Endothelial cell of umbilical vein (primary cell): ENCODE measurements around the gene OASL.

ENCODE experiments used
- JUN ChIP-seq: IDR thresholded peaks from 2 replicates; pipeline ENCODE4 v1.6.1; 2011; ENCODE audit warnings: borderline replicate concordance, low read depth; ENCODE audit not compliant: insufficient read length, insufficient read depth
- POLR2AphosphoS5 ChIP-seq: IDR thresholded peaks from 2 replicates; pipeline ENCODE4 v1.6.1; 2012; ENCODE audit warnings: low read depth, mild to moderate bottlenecking, control low read depth, low read length, moderate library complexity; ENCODE audit not compliant: insufficient read depth
- TF ChIP-seq, protein P1 (sequence below), 2 donors: IDR thresholded peaks; 1 replicate in 1 of 2; 2 replicates in 1 of 2; pipeline ENCODE4 v1.5.1; 2011; ENCODE audit warnings: low read length in 2 of 2, mild to moderate bottlenecking in 2 of 2, moderate library complexity in 2 of 2, control low read depth in 1 of 2, inconsistent platforms in 1 of 2, low read depth in 1 of 2; ENCODE audit not compliant: insufficient read depth in 1 of 2; ENCODE audit errors: extremely low read depth in 1 of 2
- TF ChIP-seq, protein P2 (sequence below): IDR thresholded peaks from 2 replicates; pipeline ENCODE4 v1.6.1; 2011; ENCODE audit not compliant: insufficient read depth, insufficient read length

- TF ChIP-seq, protein P1, sequence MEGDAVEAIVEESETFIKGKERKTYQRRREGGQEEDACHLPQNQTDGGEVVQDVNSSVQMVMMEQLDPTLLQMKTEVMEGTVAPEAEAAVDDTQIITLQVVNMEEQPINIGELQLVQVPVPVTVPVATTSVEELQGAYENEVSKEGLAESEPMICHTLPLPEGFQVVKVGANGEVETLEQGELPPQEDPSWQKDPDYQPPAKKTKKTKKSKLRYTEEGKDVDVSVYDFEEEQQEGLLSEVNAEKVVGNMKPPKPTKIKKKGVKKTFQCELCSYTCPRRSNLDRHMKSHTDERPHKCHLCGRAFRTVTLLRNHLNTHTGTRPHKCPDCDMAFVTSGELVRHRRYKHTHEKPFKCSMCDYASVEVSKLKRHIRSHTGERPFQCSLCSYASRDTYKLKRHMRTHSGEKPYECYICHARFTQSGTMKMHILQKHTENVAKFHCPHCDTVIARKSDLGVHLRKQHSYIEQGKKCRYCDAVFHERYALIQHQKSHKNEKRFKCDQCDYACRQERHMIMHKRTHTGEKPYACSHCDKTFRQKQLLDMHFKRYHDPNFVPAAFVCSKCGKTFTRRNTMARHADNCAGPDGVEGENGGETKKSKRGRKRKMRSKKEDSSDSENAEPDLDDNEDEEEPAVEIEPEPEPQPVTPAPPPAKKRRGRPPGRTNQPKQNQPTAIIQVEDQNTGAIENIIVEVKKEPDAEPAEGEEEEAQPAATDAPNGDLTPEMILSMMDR (IDR thresholded peaks at IDR 0.05; ENCODE audit: extremely low read depth in 1 of 2, insufficient read depth in 1 of 2, low read depth in 1 of 2, low read length in 2 of 2) = no peak
- TF ChIP-seq, protein P2, sequence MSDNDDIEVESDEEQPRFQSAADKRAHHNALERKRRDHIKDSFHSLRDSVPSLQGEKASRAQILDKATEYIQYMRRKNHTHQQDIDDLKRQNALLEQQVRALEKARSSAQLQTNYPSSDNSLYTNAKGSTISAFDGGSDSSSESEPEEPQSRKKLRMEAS = no peak
- TF ChIP-seq JUN = no peak
- TF ChIP-seq POLR2AphosphoS5 = no peak
Observed at GRCh38 chr12:121069206-121069605, 30.2 kb upstream of the OASL start.
